Measurements from ENCODE around the gene OTUD5.

The OTUD5 gene

DNA sequence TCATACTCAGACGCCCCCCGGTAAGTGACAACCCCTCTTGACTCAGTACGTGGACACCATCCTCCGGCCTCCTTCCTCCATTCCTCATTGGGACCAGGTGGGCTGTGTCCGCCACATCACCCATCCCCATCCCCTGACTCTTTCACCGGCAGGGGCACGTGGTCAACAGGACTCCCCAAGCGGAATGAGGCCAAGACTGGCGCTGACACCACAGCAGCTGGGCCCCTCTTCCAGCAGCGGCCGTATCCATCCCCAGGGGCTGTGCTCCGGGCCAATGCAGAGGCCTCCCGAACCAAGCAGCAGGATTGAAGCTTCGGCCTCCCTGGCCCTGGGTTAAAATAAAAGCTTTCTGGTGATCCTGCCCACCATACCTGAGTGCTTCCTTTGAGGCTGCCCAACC, 54.6 kb downstream of the OTUD5 start:
- H3K9ac ChIP-seq (ENCODE audit: low read length): no peak overlapping the region
- no peak overlapping the region for H3K27ac ChIP-seq (ENCODE audit: low read depth, low read length, poor library complexity, severe bottlenecking)
- no peak overlapping the region for H3K4me3 ChIP-seq (ENCODE audit: low read depth, low read length, poor library complexity, severe bottlenecking)
- H3K4me2 ChIP-seq (ENCODE audit: low read length): no peak overlapping the region
- TF ChIP-seq, protein P1, sequence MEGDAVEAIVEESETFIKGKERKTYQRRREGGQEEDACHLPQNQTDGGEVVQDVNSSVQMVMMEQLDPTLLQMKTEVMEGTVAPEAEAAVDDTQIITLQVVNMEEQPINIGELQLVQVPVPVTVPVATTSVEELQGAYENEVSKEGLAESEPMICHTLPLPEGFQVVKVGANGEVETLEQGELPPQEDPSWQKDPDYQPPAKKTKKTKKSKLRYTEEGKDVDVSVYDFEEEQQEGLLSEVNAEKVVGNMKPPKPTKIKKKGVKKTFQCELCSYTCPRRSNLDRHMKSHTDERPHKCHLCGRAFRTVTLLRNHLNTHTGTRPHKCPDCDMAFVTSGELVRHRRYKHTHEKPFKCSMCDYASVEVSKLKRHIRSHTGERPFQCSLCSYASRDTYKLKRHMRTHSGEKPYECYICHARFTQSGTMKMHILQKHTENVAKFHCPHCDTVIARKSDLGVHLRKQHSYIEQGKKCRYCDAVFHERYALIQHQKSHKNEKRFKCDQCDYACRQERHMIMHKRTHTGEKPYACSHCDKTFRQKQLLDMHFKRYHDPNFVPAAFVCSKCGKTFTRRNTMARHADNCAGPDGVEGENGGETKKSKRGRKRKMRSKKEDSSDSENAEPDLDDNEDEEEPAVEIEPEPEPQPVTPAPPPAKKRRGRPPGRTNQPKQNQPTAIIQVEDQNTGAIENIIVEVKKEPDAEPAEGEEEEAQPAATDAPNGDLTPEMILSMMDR (IDR thresholded peaks at IDR 0.05; ENCODE audit: low read length): no peak
- no peak for TF ChIP-seq EZH2 (IDR thresholded peaks at IDR 0.05; ENCODE audit: borderline replicate concordance, low read length)
- peaks cover 14% of the 10 kb centered on the region for H3K4me1 ChIP-seq (ENCODE audit: insufficient read depth, low read length, severe bottlenecking)
- no peaks in the 10 kb centered on the region for H4K20me1 ChIP-seq (ENCODE audit: insufficient read depth, low read length)
- no peaks in the 10 kb centered on the region for H3K9me2 ChIP-seq (ENCODE audit: low read depth, low read length)
- no peak overlapping the region for H2AFZ ChIP-seq (ENCODE audit: low read length)
- H3K9me3 ChIP-seq (ENCODE audit: low read length): no peaks in the 10 kb centered on the region
- no peaks in the 10 kb centered on the region for H3K27me3 ChIP-seq (ENCODE audit: insufficient read depth, low read length)
- peaks cover 7% of the 10 kb centered on the region; the same call in 1 of the 2 replicates for H3K79me2 ChIP-seq (ENCODE audit: insufficient read depth, low read length)
- H3K36me3 ChIP-seq (ENCODE audit: insufficient read depth, low read length): peaks cover 49% of the 10 kb centered on the region
- H3F3A ChIP-seq (ENCODE audit: insufficient read depth, low read length): no peaks in the 10 kb centered on the region

GRCh38 chrX:48902135-48902534, 55.3 kb downstream of the OTUD5 start:
- H3K4me2 ChIP-seq (ENCODE audit: low read length): no peak overlapping the region
- H3K9me2 ChIP-seq (ENCODE audit: low read depth, low read length): no peaks in the 10 kb centered on the region
- peaks cover 49% of the 10 kb centered on the region for H3K36me3 ChIP-seq (ENCODE audit: insufficient read depth, low read length)
- H3K27me3 ChIP-seq (ENCODE audit: insufficient read depth, low read length): no peaks in the 10 kb centered on the region
- TF ChIP-seq, protein P1 (IDR thresholded peaks at IDR 0.05; ENCODE audit: low read length): no peak
- TF ChIP-seq EZH2 (IDR thresholded peaks at IDR 0.05; ENCODE audit: borderline replicate concordance, low read length): no peak
- H3K4me3 ChIP-seq (ENCODE audit: low read depth, low read length, poor library complexity, severe bottlenecking): no peak overlapping the region
- H3K9ac ChIP-seq (ENCODE audit: low read length): no peak overlapping the region
- no peaks in the 10 kb centered on the region for H3F3A ChIP-seq (ENCODE audit: insufficient read depth, low read length)
- peaks cover 7% of the 10 kb centered on the region; the same call in 1 of the 2 replicates for H3K79me2 ChIP-seq (ENCODE audit: insufficient read depth, low read length)
- no peak overlapping the region for H2AFZ ChIP-seq (ENCODE audit: low read length)
- H3K9me3 ChIP-seq (ENCODE audit: low read length): no peaks in the 10 kb centered on the region
- no peak overlapping the region for H3K27ac ChIP-seq (ENCODE audit: low read depth, low read length, poor library complexity, severe bottlenecking)
- H3K4me1 ChIP-seq (ENCODE audit: insufficient read depth, low read length, severe bottlenecking): peaks cover 14% of the 10 kb centered on the region
- no peaks in the 10 kb centered on the region for H4K20me1 ChIP-seq (ENCODE audit: insufficient read depth, low read length)

DNA sequence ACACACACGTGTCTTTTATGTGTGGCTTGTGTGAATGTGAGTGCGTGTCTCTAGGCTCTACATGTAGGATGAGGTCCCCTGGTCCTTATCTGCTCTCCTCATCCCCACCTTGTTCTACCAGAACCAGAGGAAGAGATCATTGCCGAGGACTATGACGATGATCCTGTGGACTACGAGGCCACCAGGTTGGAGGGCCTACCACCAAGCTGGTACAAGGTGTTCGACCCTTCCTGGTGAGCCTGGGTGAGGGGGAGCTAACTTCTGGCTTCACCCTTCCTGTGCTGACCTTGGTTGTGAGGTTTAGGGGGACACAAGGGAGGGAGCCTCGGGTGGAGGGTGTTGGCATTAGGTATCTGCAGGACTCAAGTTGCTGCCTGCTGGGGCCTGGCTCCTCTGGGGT, 56.3 kb downstream of the OTUD5 start:
- no peak for TF ChIP-seq EZH2 (IDR thresholded peaks at IDR 0.05; ENCODE audit: borderline replicate concordance, low read length)
- TF ChIP-seq, protein P1 (IDR thresholded peaks at IDR 0.05; ENCODE audit: low read length): no peak
- no peaks in the 10 kb centered on the region for H3K27me3 ChIP-seq (ENCODE audit: insufficient read depth, low read length)
- no peaks in the 10 kb centered on the region for H3K9me3 ChIP-seq (ENCODE audit: low read length)
- H3K9me2 ChIP-seq (ENCODE audit: low read depth, low read length): no peaks in the 10 kb centered on the region
- no peak overlapping the region for H3K4me2 ChIP-seq (ENCODE audit: low read length)
- H3K36me3 ChIP-seq (ENCODE audit: insufficient read depth, low read length): peaks cover 49% of the 10 kb centered on the region
- no peak overlapping the region for H3K9ac ChIP-seq (ENCODE audit: low read length)
- no peak overlapping the region for H3K27ac ChIP-seq (ENCODE audit: low read depth, low read length, poor library complexity, severe bottlenecking)
- peaks cover 22% of the 10 kb centered on the region for H3K4me1 ChIP-seq (ENCODE audit: insufficient read depth, low read length, severe bottlenecking)
- H3K79me2 ChIP-seq (ENCODE audit: insufficient read depth, low read length): peaks cover 13% of the 10 kb centered on the region; the same call in 1 of the 2 replicates
- H4K20me1 ChIP-seq (ENCODE audit: insufficient read depth, low read length): no peaks in the 10 kb centered on the region
- H3F3A ChIP-seq (ENCODE audit: insufficient read depth, low read length): no peaks in the 10 kb centered on the region
- H2AFZ ChIP-seq (ENCODE audit: low read length): no peak overlapping the region
- no peak overlapping the region for H3K4me3 ChIP-seq (ENCODE audit: low read depth, low read length, poor library complexity, severe bottlenecking)
